PC-9 (cell line): Measurements from ENCODE around the gene PHYH.

Experiments used
- EZH2 ChIP-seq: fragments of 200-600 bp; sonication (generic); IDR thresholded peaks from 2 replicates; pipeline ENCODE4 v1.8.0; 2017; ENCODE audit warnings: antibody characterized with exemption, low read depth
- TF ChIP-seq, protein P1 (sequence below): fragments of 200-600 bp; sonication (generic); conservative IDR thresholded peaks from 2 replicates; pipeline ENCODE4 v1.6.1; 2017; ENCODE audit warnings: mixed run types, antibody characterized with exemption, mild to moderate bottlenecking, moderate library complexity

DNA sequence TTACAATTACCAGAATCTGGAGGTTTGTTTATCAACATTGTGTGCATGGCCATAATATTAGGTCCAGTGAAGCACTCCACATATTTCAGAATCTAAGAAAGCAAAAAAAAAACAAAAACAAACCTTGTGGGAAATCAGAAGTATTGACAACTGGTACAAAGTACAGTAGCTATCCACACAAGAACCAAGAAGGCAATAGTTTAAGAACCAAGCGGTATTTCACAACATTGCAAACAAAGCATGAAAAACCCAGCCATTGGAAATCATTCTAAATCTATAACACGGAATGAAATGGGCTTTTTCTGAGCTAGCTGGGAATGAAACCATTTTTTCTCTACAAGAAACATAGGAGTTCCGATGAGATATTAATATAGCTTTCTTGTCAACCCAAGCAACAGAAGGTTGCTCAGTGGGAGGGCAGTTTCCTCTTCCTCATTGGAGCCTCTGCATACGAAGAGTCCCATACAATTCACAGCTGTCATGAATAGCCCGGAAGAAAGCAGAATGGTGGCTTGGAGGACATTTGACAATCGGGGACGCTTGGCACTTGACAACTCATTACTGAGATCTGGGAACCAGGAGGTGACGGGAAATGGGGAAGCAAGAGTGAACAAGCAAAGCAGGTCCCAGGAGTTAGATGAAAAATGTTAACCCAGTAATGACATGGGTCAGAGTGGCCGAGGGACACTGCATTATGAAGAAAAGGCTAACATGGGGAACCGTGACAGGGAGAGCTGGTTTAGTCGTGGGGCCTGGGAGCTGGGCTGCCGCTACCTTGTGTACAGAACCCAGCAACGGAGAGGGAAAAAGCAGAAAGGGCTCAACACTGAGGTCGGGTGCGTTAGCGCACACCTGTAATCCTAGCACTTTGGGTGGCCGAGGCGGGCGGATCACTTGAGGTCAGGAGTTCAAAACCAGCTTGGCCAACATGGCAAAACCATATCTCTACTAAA is 7.8 kb downstream of the PHYH start:
- TF ChIP-seq EZH2 = no peak
- TF ChIP-seq, protein P1, sequence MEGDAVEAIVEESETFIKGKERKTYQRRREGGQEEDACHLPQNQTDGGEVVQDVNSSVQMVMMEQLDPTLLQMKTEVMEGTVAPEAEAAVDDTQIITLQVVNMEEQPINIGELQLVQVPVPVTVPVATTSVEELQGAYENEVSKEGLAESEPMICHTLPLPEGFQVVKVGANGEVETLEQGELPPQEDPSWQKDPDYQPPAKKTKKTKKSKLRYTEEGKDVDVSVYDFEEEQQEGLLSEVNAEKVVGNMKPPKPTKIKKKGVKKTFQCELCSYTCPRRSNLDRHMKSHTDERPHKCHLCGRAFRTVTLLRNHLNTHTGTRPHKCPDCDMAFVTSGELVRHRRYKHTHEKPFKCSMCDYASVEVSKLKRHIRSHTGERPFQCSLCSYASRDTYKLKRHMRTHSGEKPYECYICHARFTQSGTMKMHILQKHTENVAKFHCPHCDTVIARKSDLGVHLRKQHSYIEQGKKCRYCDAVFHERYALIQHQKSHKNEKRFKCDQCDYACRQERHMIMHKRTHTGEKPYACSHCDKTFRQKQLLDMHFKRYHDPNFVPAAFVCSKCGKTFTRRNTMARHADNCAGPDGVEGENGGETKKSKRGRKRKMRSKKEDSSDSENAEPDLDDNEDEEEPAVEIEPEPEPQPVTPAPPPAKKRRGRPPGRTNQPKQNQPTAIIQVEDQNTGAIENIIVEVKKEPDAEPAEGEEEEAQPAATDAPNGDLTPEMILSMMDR = no peak
